HEK293T (cell line): Measurements from ENCODE around the gene IFT88.

Experiments used
- BHLHE40 ChIP-seq: fragments of 450-650 bp; IDR thresholded peaks from 2 replicates; pipeline ENCODE4 v1.6.1; 2016; ENCODE audit warnings: mild to moderate bottlenecking, moderate library complexity, borderline replicate concordance
- CTBP1 ChIP-seq: fragments of 450-650 bp; IDR thresholded peaks from 2 replicates; pipeline ENCODE4 v1.6.1; 2016; ENCODE audit warnings: borderline replicate concordance
- FOXK2 ChIP-seq: fragments of 450-650 bp; IDR thresholded peaks from 2 replicates; pipeline ENCODE4 v1.6.1; 2016; ENCODE audit warnings: mild to moderate bottlenecking
- FOXM1 ChIP-seq: fragments of 450-650 bp; IDR thresholded peaks from 2 replicates; pipeline ENCODE4 v1.6.1; 2017; ENCODE audit warnings: mild to moderate bottlenecking, borderline replicate concordance
- HDGF ChIP-seq: fragments of 450-650 bp; IDR thresholded peaks from 2 replicates; pipeline ENCODE4 v1.6.1; 2017; ENCODE audit warnings: antibody characterized with exemption, borderline replicate concordance
- L3MBTL2 ChIP-seq: fragments of 450-650 bp; conservative IDR thresholded peaks from 2 replicates; pipeline ENCODE4 v1.6.1; 2016; ENCODE audit warnings: mild to moderate bottlenecking
- LEF1 ChIP-seq: fragments of 450-650 bp; IDR thresholded peaks from 2 replicates; pipeline ENCODE4 v1.6.1; 2017; ENCODE audit warnings: mild to moderate bottlenecking, borderline replicate concordance
- NFRKB ChIP-seq: fragments of 450-650 bp; IDR thresholded peaks from 2 replicates; pipeline ENCODE4 v1.6.1; 2016; ENCODE audit warnings: mild to moderate bottlenecking, moderate library complexity
- SP1 ChIP-seq: fragments of 450-650 bp; IDR thresholded peaks from 2 replicates; pipeline ENCODE4 v1.6.1; 2017
- TARDBP ChIP-seq: fragments of 450-650 bp; IDR thresholded peaks from 2 replicates; pipeline ENCODE4 v1.6.1; 2016
- TF ChIP-seq, protein P1 (sequence below): fragments of 450-650 bp; IDR thresholded peaks from 2 replicates; pipeline ENCODE4 v1.6.1; 2016

DNA sequence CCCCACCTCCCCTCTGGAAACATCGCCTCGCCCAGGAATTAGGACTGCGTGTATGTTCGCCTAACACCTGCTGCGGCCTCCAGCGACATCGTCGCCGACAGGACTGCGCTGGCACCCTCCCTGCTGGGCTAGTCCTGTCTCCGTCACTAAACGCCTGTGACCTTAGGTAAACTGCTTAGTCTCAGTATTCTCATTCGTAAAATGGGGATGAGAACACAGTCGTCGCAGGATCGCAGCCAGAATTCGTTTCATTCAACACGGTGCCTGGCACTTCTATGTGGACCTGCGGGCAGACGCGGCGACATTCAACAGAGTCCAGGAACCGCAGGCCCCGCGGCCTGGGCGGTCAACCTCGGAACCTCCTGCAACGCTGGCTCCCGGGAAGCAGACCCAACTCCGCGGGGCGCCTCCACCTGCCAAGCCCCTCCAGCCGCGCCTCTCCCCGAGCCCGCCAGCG, 41.8 kb upstream of the IFT88 start:
- no peak for TF ChIP-seq BHLHE40
- no peak for TF ChIP-seq FOXK2
- TF ChIP-seq CTBP1: no peak
- TF ChIP-seq SP1: no peak
- TF ChIP-seq, protein P1, sequence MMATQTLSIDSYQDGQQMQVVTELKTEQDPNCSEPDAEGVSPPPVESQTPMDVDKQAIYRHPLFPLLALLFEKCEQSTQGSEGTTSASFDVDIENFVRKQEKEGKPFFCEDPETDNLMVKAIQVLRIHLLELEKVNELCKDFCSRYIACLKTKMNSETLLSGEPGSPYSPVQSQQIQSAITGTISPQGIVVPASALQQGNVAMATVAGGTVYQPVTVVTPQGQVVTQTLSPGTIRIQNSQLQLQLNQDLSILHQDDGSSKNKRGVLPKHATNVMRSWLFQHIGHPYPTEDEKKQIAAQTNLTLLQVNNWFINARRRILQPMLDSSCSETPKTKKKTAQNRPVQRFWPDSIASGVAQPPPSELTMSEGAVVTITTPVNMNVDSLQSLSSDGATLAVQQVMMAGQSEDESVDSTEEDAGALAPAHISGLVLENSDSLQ: no peak
- TF ChIP-seq FOXM1: no peak
- TF ChIP-seq TARDBP: no peak
- peak; percentile 44 for TF ChIP-seq L3MBTL2
- TF ChIP-seq HDGF: no peak
- no peak for TF ChIP-seq NFRKB
- no peak for TF ChIP-seq LEF1
